Mucosa of rectum (tissue), 2 donors: ENCODE measurements around the gene KCNH2.

Experiments used
- H3K27ac ChIP-seq, 2 donors: one replicate each; pipeline ENCODE4 v1.7.0; 2013; ENCODE audit warnings: inconsistent platforms in 2 of 2, low read depth in 2 of 2, low read length in 2 of 2
- H3K27me3 ChIP-seq, 2 donors: one replicate each; pipeline ENCODE4 v1.7.0; 2013; ENCODE audit warnings: low read length in 2 of 2; ENCODE audit not compliant: control insufficient read depth in 2 of 2, insufficient read depth in 2 of 2
- H3K36me3 ChIP-seq, 2 donors: one replicate each; pipeline ENCODE4 v1.7.0; 2013; ENCODE audit warnings: low read length in 2 of 2; ENCODE audit not compliant: control insufficient read depth in 2 of 2, insufficient read depth in 2 of 2
- H3K4me1 ChIP-seq, 2 donors: one replicate each; pipeline ENCODE4 v1.7.0; 2013; ENCODE audit warnings: low read length in 2 of 2, mild to moderate bottlenecking in 1 of 2; ENCODE audit not compliant: control insufficient read depth in 2 of 2, insufficient read depth in 2 of 2
- H3K4me3 ChIP-seq, 2 donors: one replicate each; pipeline ENCODE4 v1.7.0; 2013; ENCODE audit warnings: low read length in 2 of 2
- H3K9ac ChIP-seq, 2 donors: one replicate each; pipeline ENCODE4 v1.7.0; 2013; ENCODE audit warnings: low read length in 2 of 2, low read depth in 1 of 2, mild to moderate bottlenecking in 1 of 2
- H3K9me3 ChIP-seq, 2 donors: one replicate each; pipeline ENCODE4 v1.7.0; 2013; ENCODE audit warnings: low read length in 2 of 2; ENCODE audit not compliant: control insufficient read depth in 2 of 2
- donor health status: healthy.
- donor health status: Normal muscosa, but diverticular disease.

The KCNH2 gene

DNA sequence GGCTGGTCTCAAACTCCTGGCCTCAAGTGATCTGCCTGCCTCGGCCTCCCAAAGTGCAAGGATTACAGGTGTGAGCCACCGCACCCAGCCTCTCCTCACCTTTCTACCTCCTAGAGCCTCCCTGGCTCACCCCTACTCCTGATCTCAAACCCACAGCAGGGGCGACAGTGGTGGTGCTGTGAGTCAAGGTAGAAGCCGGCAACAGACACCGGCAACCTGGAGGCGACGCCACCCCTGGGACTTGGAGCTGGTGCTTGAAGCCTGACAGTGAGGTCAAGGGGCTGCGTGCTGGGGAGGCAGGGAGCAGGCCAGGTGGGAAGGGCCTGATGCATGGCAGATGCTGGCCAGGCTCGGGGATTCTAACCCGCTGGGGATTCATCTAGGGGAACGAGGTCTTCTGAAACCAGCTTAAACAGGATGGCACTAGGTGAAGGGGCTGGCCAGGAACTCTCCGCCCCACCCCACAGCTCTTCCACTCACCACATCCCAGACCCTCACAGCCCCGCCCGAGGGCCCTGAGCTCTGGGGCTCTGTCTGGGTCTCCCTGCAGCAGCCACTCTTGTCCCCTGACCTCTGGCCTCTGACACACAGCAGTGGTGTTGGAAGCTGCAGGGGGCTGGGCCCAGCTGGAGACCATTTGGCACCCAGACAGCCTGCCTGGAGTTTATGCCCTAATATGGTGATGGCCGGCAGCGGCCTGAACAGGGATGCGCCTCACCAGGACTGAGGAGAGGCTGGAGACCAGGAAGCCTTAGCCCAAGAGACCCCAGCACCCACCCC, 16.4 kb downstream of the KCNH2 start:
- H3K4me1 ChIP-seq, result no peaks in the 10 kb centered on the region
- no peaks in the 10 kb centered on the region for H3K9me3 ChIP-seq
- H3K4me3 ChIP-seq, result no peak overlapping the region
- H3K36me3 ChIP-seq, result no peaks in the 10 kb centered on the region
- peak overlapping the region; percentile 26 to 52 for H3K27ac ChIP-seq
- H3K27me3 ChIP-seq, result no peaks in the 10 kb centered on the region
- H3K9ac ChIP-seq, result no peak overlapping the region

DNA sequence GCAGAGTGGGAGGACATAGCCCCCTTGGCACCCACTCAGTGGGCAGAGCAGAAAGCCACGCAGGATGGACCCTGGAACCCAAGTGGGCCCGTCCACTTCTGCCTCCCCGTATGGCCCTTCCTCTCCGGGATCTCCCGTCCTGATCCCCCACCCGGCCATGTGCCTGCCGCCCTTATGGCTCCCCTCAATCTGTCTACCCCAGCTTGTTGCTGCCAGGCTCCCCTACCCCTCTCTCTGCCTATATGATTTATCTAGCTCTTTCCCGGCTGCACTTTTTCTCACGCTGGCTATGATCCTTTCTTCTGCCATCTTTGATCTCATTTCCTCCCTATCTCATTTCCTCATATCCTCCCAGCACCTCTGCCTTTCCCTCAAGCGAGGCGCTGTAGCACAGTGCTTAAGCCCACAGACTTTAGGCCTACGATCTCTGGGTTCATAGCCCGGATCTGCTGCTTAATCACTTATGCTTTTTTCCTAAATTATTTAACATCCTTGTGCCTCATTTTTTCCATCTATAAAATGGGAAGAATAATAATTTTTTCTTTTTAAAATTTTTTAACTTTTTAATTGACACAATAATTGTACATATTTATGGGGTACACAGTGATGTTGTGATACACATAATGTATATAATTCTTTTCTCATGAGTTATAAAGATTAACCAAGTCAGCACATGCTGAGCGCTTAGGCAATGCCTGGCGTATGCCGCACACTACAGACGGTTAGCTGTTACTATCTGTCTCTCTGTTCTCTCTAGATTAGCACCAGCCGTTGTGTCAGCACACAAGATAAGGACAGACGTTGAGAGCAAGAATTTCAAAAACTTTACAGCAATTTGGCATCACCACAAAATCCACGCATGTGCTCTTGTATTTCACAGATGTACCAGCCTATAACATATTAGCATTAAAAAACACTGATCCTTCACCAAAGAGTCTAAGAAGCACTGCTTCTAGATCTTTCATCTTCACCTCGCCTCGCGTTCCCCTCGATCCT, 18.1 kb downstream of the KCNH2 start:
- no peaks in the 10 kb centered on the region for H3K36me3 ChIP-seq
- H3K9me3 ChIP-seq, result no peaks in the 10 kb centered on the region
- H3K4me3 ChIP-seq, result no peak overlapping the region
- no peak overlapping the region for H3K27ac ChIP-seq
- peaks cover 3% of the 10 kb centered on the region in 2 donors for H3K4me1 ChIP-seq
- no peaks in the 10 kb centered on the region for H3K27me3 ChIP-seq
- no peak overlapping the region for H3K9ac ChIP-seq

DNA sequence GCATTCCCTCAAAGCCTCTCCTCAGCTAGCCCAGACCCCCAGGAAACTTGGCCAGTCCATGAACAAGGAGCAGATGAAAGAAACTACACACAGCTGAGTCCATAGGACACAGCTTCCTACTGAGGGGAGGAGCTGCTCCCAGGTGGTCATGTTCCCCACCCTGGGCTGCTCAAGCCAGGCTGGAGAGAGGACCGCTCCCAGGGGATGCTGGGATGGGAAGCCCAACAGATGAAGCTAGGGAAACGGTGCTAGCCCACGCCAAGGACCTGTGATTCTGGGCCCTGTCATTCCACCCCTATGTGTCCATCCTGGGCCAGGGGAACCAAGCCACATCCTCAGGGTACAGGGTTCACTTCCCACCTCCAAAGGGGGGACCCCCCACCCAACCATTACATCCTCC, 19.0 kb downstream of the KCNH2 start:
- Histone ChIP-seq H3K27ac (no peak overlapping the region), H3K36me3 (no peaks in the 10 kb centered on the region), H3K27me3 (no peaks in the 10 kb centered on the region), H3K9me3 (no peaks in the 10 kb centered on the region), H3K4me1 (peaks cover 3 to 7% of the 10 kb centered on the region in 2 donors), H3K4me3 (no peak overlapping the region), H3K9ac (no peak overlapping the region)

DNA sequence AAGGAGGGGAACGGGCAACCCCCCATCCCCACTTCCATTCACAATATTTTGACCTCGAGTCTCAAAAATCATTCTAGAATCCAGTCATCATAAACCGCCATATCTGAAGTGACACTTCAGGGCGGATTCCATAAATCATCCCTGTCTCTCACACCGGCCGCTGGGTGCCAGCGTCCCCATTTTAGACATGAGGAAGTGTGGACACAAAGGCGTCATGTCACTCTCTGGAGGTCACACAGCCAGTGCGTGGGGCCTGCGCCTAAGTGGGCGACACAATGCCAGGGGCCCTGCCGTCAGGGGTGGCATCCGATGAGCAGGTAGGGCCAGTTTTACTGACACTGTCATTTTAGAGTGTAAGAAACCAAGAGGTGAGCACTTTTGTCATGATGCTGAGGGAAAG, 19.5 kb downstream of the KCNH2 start:
- H3K27me3 ChIP-seq, result no peaks in the 10 kb centered on the region
- peaks cover 3 to 7% of the 10 kb centered on the region in 2 donors for H3K4me1 ChIP-seq
- no peaks in the 10 kb centered on the region for H3K36me3 ChIP-seq
- no peaks in the 10 kb centered on the region for H3K9me3 ChIP-seq
- no peak overlapping the region for H3K4me3 ChIP-seq
- H3K9ac ChIP-seq, result no peak overlapping the region
- no peak overlapping the region for H3K27ac ChIP-seq

DNA sequence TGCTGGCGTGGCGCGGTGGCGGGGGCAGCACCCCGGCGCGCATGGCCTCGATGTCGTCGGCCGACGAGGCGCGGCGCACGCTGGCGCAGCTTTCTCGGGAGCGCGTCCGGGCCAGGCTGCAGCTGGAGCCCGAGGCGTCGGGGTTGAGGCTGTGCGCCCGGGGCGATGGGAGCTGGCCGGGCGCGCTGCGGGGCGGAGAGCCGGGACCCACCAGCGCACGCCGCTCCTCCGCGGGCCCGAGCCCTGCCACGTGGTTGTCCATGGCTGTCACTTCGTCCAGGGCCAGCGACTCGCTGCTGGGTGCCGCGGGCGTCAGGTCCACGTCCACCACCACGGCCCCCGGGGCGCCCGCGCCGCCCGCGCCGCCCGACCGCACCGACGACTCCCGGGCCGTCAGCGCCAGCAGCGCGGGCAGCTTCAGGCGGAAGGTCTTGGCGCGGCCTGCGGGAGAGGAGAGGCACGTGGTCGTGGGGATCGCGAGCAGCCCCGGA, 20.0 kb downstream of the KCNH2 start:
- no peaks in the 10 kb centered on the region for H3K9me3 ChIP-seq
- no peaks in the 10 kb centered on the region for H3K36me3 ChIP-seq
- H3K9ac ChIP-seq, result no peak overlapping the region
- no peaks in the 10 kb centered on the region for H3K27me3 ChIP-seq
- no peak overlapping the region for H3K4me3 ChIP-seq
- peaks cover 3 to 7% of the 10 kb centered on the region in 2 donors for H3K4me1 ChIP-seq
- H3K27ac ChIP-seq, result no peak overlapping the region

DNA sequence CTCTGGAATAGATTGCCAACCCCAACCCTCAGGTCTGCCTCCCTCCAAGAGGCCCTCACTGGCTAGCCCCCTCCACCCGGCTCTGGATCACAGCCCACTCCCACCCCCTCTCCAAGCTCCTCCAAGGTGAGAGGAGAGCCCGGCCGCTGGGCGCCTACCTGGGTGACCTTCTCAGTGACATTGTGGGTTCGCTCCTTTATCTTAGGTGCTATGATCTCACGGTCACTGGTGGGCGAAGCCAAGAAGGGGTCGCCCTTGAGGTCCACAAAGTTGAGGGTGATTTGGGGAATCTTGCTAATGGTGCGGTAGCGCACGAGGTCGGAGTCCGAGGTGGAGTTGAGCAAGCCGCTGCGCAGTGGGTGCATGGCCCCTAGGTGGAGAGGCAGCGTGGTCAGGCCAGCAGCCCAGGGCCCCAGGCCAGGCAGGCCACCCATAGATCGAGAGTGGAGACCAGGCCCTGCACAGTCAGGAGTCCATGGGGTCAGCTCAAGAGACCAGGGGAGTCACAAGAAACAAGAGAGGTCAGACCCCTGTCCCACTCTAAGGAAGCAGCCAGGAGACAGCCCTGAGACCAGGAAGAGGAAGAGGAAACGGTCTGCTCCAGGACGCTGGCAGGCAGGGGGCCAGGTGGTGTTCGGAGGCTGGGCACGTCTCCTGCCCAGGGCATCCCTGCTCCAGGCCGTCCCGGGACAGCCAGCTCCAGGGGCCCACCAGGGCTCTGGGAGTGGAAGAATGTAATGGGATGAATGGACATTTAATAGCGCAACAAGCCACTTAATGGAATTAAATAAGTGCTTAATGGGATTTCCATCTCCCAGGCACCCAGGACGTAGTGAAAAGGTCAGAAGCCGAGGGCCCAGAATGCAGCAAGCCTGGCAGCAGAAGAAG, 20.7 kb downstream of the KCNH2 start:
- Histone ChIP-seq H3K27me3 (no peaks in the 10 kb centered on the region), H3K36me3 (no peaks in the 10 kb centered on the region), H3K4me1 (peaks cover 3 to 7% of the 10 kb centered on the region in 2 donors), H3K9me3 (no peaks in the 10 kb centered on the region), H3K9ac (no peak overlapping the region), H3K4me3 (no peak overlapping the region), H3K27ac (no peak overlapping the region)

DNA sequence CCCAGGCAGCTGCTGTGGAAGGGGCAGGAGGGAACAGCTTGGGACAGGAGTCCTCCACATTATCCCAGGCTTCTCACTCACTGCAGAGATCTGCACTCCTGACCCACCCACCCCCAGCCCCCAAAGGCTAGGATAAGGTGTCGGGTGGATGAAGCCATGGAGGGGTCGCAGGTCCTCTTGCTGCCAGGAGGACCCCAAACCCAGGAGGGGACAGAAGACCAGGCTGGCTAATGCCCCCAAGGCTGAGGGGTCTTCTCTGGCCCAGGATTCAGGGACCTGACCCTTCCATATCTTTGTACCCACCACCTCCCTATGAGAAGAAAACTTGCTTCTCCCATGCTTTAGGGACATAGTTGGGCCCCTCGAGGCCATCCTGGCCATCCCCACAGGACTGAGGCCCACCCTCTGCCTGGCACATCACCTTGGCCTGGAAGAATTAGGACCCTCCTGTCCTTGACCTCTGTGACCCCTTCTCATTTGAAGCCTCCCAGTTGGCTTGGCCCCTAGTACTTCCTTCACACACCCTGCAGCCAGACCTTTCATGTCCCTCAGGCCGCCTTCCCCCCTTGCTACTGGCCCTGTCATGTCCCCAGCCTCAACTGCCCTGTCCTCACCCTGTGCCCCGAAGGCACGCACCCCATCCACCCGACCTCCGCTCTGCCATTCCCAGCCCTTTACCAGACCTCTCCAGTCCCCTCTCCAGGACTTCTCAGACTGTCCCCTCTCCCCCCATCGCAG, 21.6 kb downstream of the KCNH2 start:
- no peak overlapping the region for H3K27ac ChIP-seq
- no peaks in the 10 kb centered on the region for H3K27me3 ChIP-seq
- no peaks in the 10 kb centered on the region for H3K9me3 ChIP-seq
- H3K36me3 ChIP-seq, result no peaks in the 10 kb centered on the region
- H3K4me1 ChIP-seq, result peaks cover 3 to 7% of the 10 kb centered on the region in 2 donors
- H3K9ac ChIP-seq, result no peak overlapping the region
- no peak overlapping the region for H3K4me3 ChIP-seq

DNA sequence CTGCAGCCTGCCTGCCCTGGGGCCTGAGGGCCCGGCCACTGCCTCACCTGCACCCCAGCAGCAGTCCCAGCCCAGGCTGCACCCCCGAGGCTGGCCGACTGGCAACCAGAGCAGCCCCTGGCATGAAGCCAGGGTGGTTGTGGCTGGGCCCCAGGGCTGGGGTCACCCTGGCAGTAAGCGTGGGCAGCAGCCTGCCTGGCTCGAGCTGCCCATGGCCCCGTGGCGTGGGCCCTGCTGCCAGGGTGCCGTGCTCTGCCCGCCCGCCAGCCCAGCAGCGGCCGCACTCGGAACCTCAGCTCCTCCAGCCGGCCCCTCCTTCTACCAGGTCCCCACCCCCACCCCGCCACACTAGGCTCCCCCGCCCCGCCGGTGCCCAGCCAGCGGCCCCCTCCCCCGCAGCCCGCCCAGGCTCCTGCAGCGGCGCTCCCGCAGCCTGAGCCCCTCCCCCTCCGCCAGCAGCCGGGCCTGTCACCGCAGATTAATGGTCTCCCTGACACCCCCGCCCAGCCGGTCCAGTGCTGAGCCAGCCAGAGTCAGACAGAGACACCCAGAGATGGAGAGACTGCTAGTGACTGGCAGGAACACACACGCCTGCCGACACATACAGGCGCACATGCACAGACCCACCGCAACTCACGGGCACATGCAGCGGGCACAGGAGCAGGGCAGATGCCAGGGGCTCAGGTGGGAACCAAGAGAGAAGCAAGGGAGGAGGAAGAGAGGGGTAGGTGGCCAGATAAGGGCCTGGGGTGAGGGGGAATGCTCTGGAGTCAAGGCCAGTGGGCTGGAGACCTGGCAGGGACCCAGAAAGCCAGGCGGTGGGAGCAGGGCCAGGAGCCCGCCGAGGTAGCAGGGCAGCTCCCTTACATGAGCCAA, 22.4 kb downstream of the KCNH2 start:
- peaks cover 3 to 7% of the 10 kb centered on the region in 2 donors for H3K4me1 ChIP-seq
- H3K9ac ChIP-seq, result no peak overlapping the region
- no peaks in the 10 kb centered on the region for H3K9me3 ChIP-seq
- no peak overlapping the region for H3K4me3 ChIP-seq
- no peaks in the 10 kb centered on the region for H3K27me3 ChIP-seq
- H3K36me3 ChIP-seq, result no peaks in the 10 kb centered on the region
- H3K27ac ChIP-seq, result peak overlapping the region; percentile 22 to 72
